Right lobe of liver (tissue), 6 donors: Measurements from ENCODE around the gene KCNQ1. TPM values are rescaled to one million over a fixed set of nuclear protein-coding genes. Genes with fewer than 3 reads are reported as not detected.

Experiments used
- ATAC-seq, 4 donors: fragments of 200-7000 bp; cut with Tn5 transposase; one replicate each; pipeline ENCODE4 v1.9.1; 2020; ENCODE audit warnings: mild to moderate bottlenecking in 4 of 4, moderate library complexity in 4 of 4
- DNase-seq, 3 donors: peaks; one replicate each; pipeline ENCODE4 v3.0.0-alpha.2; 2020
- H3K27ac ChIP-seq, 3 donors: fragments of 200-600 bp; one replicate each; pipeline ENCODE4 v1.8.0; 2022
- H3K27me3 ChIP-seq, 2 donors: fragments of 200-600 bp; one replicate each; pipeline ENCODE4 v1.8.0; 2022
- H3K36me3 ChIP-seq, 4 donors: fragments of 200-600 bp; sonication (generic) in 1 of 4; one replicate each; pipeline versions ENCODE4 v1.5.1 to v1.8.0; 2017 to 2022; ENCODE audit warnings: control low read depth in 1 of 4
- H3K4me1 ChIP-seq, 4 donors: fragments of 200-600 bp; sonication (generic) in 1 of 4; one replicate each; pipeline versions ENCODE4 v1.5.1 to v1.8.0; 2017 to 2022; ENCODE audit warnings: control low read depth in 1 of 4
- H3K4me3 ChIP-seq, 3 donors: fragments of 200-600 bp; one replicate each; pipeline ENCODE4 v1.8.0; 2022
- H3K9me3 ChIP-seq, 4 donors: fragments of 200-600 bp; sonication (generic) in 1 of 4; one replicate each; pipeline versions ENCODE4 v1.5.1 to v1.8.0; 2017 to 2022; ENCODE audit warnings: control low read depth in 1 of 4
- POLR2A ChIP-seq: fragments of 450-650 bp; IDR thresholded peaks from one replicate; pipeline ENCODE4 v1.6.1; 2017; ENCODE audit warnings: antibody characterized with exemption, mild to moderate bottlenecking
- WGBS: methylation state at CpG from one replicate; pipeline ENCODE4 v1.1.6; 2018; ENCODE audit warnings: low coverage, low lambda C conversion rate; ENCODE audit not compliant: insufficient coverage; ENCODE audit errors: missing lambda C conversion rate; 5-methylcytosine and 5-hydroxymethylcytosine counted together
- intact Hi-C, 2 donors: fragments of 100-400 bp; cut with DNase I; formaldehyde crosslinking; loops; one replicate each; pipeline versions ENCODE4 v1.11.2 to v1.14.1; 2022
- total RNA-seq, 6 experiments: library from RNA; depleted of rRNA in 2 of 6; stranded (reverse); fragments of >200 nt in 2 of 6; fragmentation: NEBNext Ultra II Directional in 3 of 6; extraction: Animal tissue kit (Norgen Biotek cat#: 25700) in 3 of 6; gene quantifications; one replicate each; pipeline versions ENCODE4 v1.1.0 to v1.2.4, GENCODE V29; 2016 to 2023
- TF ChIP-seq, protein P1 (sequence below), 4 donors: fragments of 200-600 bp in 3 of 4; fragments of 450-650 bp in 1 of 4; IDR thresholded peaks; one replicate each; pipeline versions ENCODE4 v1.5.1 to v1.8.0; 2016 to 2022; ENCODE audit warnings: antibody characterized with exemption in 4 of 4, mild to moderate bottlenecking in 2 of 4
- donor health status: DM: no; HTN: yes; CAD: no.
- donor health status: DM: no; HTN: no; CAD: no.
- donor health status: DM: no; HTN: no; CAD: no.
- donor health status: DM: no; HTN: yes; CAD: no.
- donor health status: DM: no; HTN: yes; CAD: no.

Gene KCNQ1
- total RNA-seq, 6 experiments from 2014 or later = 0.61 to 2.4 (median 1.8) TPM

DNA sequence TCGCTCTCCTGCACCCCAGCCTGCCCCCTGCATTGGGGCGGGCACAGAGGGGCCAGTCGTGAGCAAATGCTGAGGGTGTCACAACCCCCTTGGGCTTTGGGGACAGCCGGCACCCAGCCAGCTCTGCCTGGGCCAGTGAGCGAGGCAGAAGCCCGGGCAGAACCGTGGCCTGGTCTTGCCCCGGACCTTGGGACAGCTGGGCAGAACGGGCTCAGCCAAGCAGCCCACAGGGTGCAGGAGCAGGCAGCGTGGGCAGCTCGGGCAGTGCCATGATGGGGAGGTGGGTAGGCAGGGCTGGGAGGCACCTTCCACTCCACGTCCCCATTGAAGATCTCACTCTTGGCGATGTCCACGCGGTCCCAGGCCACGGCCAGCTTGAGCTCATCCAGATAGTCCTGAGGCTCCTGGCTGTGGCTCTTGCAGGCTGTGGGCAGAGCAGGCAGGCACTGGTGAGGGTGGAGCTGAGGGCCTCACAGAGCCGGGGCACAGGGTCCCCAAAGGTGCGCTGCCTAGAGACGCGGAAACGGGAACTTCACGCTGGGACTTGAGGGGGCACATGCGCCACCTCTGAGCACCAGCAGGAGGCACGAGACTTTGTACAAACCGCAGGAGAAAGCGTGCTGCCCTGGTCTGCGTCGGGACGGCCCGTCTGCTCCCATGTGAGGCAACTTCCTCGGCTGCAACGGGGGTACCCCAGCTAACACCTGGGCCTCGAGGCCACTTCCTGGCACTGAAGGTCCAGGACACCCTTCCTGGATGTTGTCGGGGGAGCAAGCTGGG lies 29.0 kb upstream of the KCNQ1 start:
- no peak for DNase-seq
- Histone ChIP-seq H3K4me1 (no peaks in the 10 kb centered on the region), H3K9me3 (no peaks in the 10 kb centered on the region), H3K4me3 (no peak overlapping the region), H3K36me3 (no peaks in the 10 kb centered on the region), H3K27me3 (no peaks in the 10 kb centered on the region), H3K27ac (no peak overlapping the region)
- intact Hi-C loops = loop anchor here in 1 of 2 donors (5.0 kb wide), 1 partner anchor 108 kb away; no protein-coding TSS in a partner anchor
- no peak for ATAC-seq
- 81% methylated on average over 7 of the region's 34 CpGs for WGBS
- TF ChIP-seq, protein P1, sequence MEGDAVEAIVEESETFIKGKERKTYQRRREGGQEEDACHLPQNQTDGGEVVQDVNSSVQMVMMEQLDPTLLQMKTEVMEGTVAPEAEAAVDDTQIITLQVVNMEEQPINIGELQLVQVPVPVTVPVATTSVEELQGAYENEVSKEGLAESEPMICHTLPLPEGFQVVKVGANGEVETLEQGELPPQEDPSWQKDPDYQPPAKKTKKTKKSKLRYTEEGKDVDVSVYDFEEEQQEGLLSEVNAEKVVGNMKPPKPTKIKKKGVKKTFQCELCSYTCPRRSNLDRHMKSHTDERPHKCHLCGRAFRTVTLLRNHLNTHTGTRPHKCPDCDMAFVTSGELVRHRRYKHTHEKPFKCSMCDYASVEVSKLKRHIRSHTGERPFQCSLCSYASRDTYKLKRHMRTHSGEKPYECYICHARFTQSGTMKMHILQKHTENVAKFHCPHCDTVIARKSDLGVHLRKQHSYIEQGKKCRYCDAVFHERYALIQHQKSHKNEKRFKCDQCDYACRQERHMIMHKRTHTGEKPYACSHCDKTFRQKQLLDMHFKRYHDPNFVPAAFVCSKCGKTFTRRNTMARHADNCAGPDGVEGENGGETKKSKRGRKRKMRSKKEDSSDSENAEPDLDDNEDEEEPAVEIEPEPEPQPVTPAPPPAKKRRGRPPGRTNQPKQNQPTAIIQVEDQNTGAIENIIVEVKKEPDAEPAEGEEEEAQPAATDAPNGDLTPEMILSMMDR (IDR thresholded peaks at IDR 0.05) = no peak
- TF ChIP-seq POLR2A = no peak

DNA sequence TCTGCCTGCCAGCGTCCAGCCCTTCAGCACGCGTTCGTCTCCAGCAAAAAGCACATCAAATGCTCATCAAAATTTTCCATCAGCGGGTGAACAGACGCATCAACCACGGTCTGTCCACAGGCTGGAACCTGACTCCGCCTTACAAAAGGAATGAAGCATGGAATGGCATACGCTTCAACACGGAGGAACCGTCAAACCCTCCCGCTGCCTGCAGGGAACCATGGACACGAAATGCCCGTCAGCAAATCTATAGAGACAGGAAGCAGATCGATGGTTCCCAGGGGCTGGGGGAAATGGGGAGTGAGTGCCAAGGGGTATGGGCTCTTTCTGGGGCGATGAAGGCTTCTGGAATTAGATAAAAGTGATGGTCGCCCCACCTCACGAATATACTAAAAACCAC lies 28.0 kb upstream of the KCNQ1 start:
- intact Hi-C loops = loop anchor here in 1 of 2 donors (5.0 kb wide), 1 partner anchor 109 kb away; no protein-coding TSS in a partner anchor
- no peak for TF ChIP-seq POLR2A
- TF ChIP-seq, protein P1 (IDR thresholded peaks at IDR 0.05) = no peak
- ATAC-seq = no peak
- H3K9me3 ChIP-seq = no peaks in the 10 kb centered on the region
- WGBS = 76% methylated on average over 14 of the region's 18 CpGs
- H3K27me3 ChIP-seq = no peaks in the 10 kb centered on the region
- H3K4me3 ChIP-seq = no peak overlapping the region
- no peaks in the 10 kb centered on the region for H3K36me3 ChIP-seq
- no peak overlapping the region for H3K27ac ChIP-seq
- no peaks in the 10 kb centered on the region for H3K4me1 ChIP-seq
- DNase-seq = no peak

DNA sequence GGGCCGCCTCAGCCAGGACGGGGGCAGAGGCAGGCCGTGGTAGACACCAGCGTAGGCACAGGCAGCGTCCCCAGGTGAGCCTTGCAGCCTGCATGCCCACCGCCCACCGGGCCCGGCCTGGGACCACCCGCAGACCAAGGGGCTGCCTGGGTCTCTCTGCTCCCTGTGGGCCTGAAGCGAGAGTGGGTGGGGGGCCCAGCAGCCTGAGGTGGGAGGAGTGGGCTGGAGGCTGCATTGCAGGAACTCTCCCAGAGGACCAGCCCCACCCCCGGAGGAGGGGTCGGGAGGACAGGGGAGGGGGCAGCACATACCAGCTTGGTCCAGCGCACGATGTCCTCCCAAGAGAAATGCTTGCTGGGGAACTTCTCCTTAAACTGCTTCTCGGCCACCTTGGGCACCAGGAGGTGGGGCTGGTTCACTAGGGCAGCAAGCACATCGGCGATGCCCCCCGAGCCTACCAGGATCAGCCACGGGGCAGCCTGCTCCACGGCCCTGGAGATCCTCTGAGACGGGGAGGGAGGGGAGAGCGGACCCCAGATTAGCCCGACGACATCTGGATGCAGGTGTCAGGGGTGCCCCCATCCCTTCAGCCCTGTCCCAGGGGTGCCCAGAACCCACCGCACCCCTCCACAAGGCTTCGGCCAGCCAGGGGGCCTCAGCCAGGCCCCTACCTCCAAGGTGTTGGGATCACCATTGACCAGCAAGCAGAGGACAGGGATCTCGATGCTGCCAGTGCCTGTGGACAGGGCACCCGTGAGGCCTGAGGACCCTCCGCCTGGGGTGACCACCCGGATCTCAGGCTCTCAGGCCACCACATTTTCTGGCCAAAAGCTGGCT lies 26.7 kb upstream of the KCNQ1 start:
- WGBS = 73% methylated on average over 3 of the region's 30 CpGs
- intact Hi-C loops = loop anchor here in 1 of 2 donors (5.0 kb wide), 1 partner anchor 111 kb away; no protein-coding TSS in a partner anchor

DNA sequence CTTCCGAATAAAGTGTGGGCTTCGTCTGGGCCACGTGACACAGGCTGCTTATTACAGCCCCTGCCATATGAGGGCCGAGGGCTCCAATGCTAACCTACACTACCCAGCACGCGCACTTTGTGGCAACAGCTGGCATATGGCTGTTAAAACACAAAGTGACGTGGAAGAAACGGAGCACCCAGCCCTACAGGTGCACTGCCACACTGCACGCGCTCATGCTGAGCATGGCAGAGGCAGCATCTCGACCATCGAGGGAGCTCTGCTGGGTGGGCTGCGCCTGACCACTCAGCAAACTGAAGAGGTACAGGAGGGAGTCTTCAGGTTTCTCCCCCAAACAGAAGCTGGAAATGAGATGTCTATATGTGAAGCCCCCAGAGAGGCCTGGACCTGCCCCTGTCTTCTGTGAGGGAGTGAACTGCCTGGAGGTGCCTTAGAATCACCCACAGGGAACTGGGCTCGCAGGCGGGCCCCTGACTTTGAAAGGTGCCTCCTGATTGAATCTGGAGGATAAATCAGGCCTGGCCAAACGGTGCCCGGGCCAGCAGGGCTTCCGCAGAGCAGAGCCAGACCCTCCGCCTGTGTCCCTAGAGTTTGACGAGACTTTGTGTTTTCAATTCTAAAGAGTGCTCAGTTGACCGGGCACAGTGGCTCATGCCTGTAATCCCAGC lies 26.0 kb upstream of the KCNQ1 start:
- intact Hi-C loops = loop anchor here in 1 of 2 donors (5.0 kb wide), 1 partner anchor 112 kb away; no protein-coding TSS in a partner anchor
- Histone ChIP-seq H3K4me1 (no peaks in the 10 kb centered on the region), H3K9me3 (no peaks in the 10 kb centered on the region), H3K4me3 (no peak overlapping the region), H3K27ac (no peak overlapping the region), H3K36me3 (no peaks in the 10 kb centered on the region), H3K27me3 (no peaks in the 10 kb centered on the region)
- ATAC-seq (no peak), DNase-seq (no peak)
- 67% methylated on average over 11 of the region's 21 CpGs for WGBS
- no peak for TF ChIP-seq POLR2A
- TF ChIP-seq, protein P1 (IDR thresholded peaks at IDR 0.05) = no peak

More for the DNA sequence above, 26.7 kb upstream of the KCNQ1 start:
- Histone ChIP-seq H3K36me3 (no peaks in the 10 kb centered on the region), H3K4me3 (no peak overlapping the region), H3K27me3 (no peaks in the 10 kb centered on the region), H3K9me3 (no peaks in the 10 kb centered on the region), H3K4me1 (no peaks in the 10 kb centered on the region), H3K27ac (no peak overlapping the region)
- ATAC-seq (no peak), DNase-seq (no peak)
- no peak for TF ChIP-seq POLR2A
- TF ChIP-seq, protein P1 (IDR thresholded peaks at IDR 0.05) = no peak
